ENCODE data around the gene DNAJA2.
A peak's percentile ranks its signal among the peaks of the same experiment; 100 is the strongest.

DNAJA2 gene

GRCh38 chr16:46907061-46907774 lies 66.3 kb downstream of the DNAJA2 start:
- peaks cover 34 to 63% of the 10 kb centered on the region in 2 experiments for H3K36me3 ChIP-seq (ENCODE audit: control insufficient read depth in 1 of 2, insufficient read depth in 2 of 2, low read depth in 1 of 2, low read length in 2 of 2)
- H2BK12ac ChIP-seq (ENCODE audit: low read length in 2 of 2), result no peak overlapping the region
- no peaks in the 10 kb centered on the region for H3K27me3 ChIP-seq (ENCODE audit: control insufficient read depth in 1 of 2, insufficient read depth in 1 of 2, low read length in 2 of 2)
- H3K4me1 ChIP-seq (ENCODE audit: control insufficient read depth, insufficient read depth, low read depth, low read length), result no peaks in the 10 kb centered on the region
- peak overlapping the region; percentile 4 for H4K91ac ChIP-seq (ENCODE audit: low read length)
- H3K4me2 ChIP-seq (ENCODE audit: low read length, poor library complexity, severe bottlenecking), result no peak overlapping the region
- H3K23ac ChIP-seq (ENCODE audit: low read length in 2 of 2), result no peak overlapping the region
- 90% methylated on average over 12 of the region's 12 CpGs for WGBS
- no peak overlapping the region for H3K9ac ChIP-seq (ENCODE audit: low read length)
- no peaks in the 10 kb centered on the region for H3K9me3 ChIP-seq (ENCODE audit: control insufficient read depth, low read length)
- H3K18ac ChIP-seq (ENCODE audit: low read depth in 1 of 2, low read length in 2 of 2), result no peak overlapping the region
- no peak overlapping the region for H2AK5ac ChIP-seq (ENCODE audit: low read length, severe bottlenecking)
- no peak overlapping the region for H2BK15ac ChIP-seq (ENCODE audit: low read depth, poor library complexity, severe bottlenecking)
- H2AFZ ChIP-seq (ENCODE audit: low read depth, low read length), result no peak overlapping the region
- no peak overlapping the region for H2BK120ac ChIP-seq (ENCODE audit: low read depth, low read length)
- no peak for DNase-seq
- H3K79me1 ChIP-seq (replicated peaks; ENCODE audit: low read length, poor library complexity, severe bottlenecking), result peaks cover 9% of the 10 kb centered on the region
- no peak overlapping the region for H3K14ac ChIP-seq (ENCODE audit: low read length in 2 of 2)
- no peak overlapping the region for H3K4ac ChIP-seq (ENCODE audit: low read depth in 1 of 2, low read length in 2 of 2)
- no peak overlapping the region for H3K27ac ChIP-seq (ENCODE audit: low read length, poor library complexity, severe bottlenecking)
- H2BK5ac ChIP-seq (ENCODE audit: low read depth, low read length, poor library complexity, severe bottlenecking), result no peak overlapping the region
- H3K4me3 ChIP-seq (ENCODE audit: insufficient read depth in 1 of 2, low read depth in 1 of 2, low read length in 2 of 2), result no peak overlapping the region
- peak overlapping the region; percentile 38 for H4K8ac ChIP-seq (ENCODE audit: low read length)

DNA sequence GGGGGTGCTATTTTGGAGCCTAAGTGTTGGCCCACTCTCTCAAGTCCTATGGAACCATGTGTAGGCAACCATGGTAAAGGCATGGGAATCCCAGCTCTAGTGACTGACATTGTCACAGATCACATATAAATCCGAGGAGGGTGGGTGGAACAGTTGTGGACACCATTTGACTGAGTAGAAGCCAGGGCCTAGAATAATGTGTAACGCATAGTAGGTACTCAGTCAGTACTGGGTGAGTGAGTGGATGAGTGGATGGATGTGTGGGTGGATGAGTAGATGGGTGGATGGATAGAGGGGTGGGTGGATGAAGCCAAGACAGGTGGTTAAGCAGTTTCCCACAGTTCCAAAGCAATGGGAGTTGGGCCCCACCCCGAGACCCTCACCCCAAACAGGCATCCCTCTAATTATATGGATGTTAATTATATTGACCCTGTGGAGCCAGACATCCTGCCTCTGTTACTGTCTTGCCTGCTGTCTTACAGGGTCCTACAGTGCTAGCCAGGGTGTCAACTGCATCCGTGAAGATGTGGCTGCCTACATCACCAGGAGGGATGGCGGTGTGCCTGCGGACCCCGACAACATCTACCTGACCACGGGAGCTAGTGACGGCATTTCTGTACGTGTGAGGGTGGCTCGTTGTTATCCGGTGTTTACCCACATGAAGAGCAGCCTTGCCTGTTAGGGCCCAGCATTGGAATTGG lies 67.0 kb downstream of the DNAJA2 start:
- H4K8ac ChIP-seq (ENCODE audit: low read length), result no peak overlapping the region
- H3K9me3 ChIP-seq (ENCODE audit: control insufficient read depth, low read length), result no peaks in the 10 kb centered on the region
- H2AFZ ChIP-seq (ENCODE audit: low read depth, low read length), result no peak overlapping the region
- no peak overlapping the region for H3K4ac ChIP-seq (ENCODE audit: low read depth in 1 of 2, low read length in 2 of 2)
- no peak overlapping the region for H3K23ac ChIP-seq (ENCODE audit: low read length in 2 of 2)
- no peak overlapping the region for H3K9ac ChIP-seq (ENCODE audit: low read length)
- H3K27ac ChIP-seq (ENCODE audit: low read length, poor library complexity, severe bottlenecking), result no peak overlapping the region
- no peak overlapping the region for H2BK5ac ChIP-seq (ENCODE audit: low read depth, low read length, poor library complexity, severe bottlenecking)
- WGBS, result 96% methylated on average over 11 of the region's 12 CpGs
- peaks cover 9% of the 10 kb centered on the region for H3K79me1 ChIP-seq (replicated peaks; ENCODE audit: low read length, poor library complexity, severe bottlenecking)
- H3K4me1 ChIP-seq (ENCODE audit: control insufficient read depth, insufficient read depth, low read depth, low read length), result no peaks in the 10 kb centered on the region
- no peak overlapping the region for H3K18ac ChIP-seq (ENCODE audit: low read depth in 1 of 2, low read length in 2 of 2)
- no peak for DNase-seq
- no peak overlapping the region for H3K14ac ChIP-seq (ENCODE audit: low read length in 2 of 2)
- H4K91ac ChIP-seq (ENCODE audit: low read length), result peak overlapping the region; percentile 4
- H3K27me3 ChIP-seq (ENCODE audit: control insufficient read depth in 1 of 2, insufficient read depth in 1 of 2, low read length in 2 of 2), result no peaks in the 10 kb centered on the region
- no peak overlapping the region for H3K4me3 ChIP-seq (ENCODE audit: insufficient read depth in 1 of 2, low read depth in 1 of 2, low read length in 2 of 2)
- H2BK12ac ChIP-seq (ENCODE audit: low read length in 2 of 2), result no peak overlapping the region
- H2AK5ac ChIP-seq (ENCODE audit: low read length, severe bottlenecking), result no peak overlapping the region
- H3K4me2 ChIP-seq (ENCODE audit: low read length, poor library complexity, severe bottlenecking), result no peak overlapping the region
- H3K36me3 ChIP-seq (ENCODE audit: control insufficient read depth in 1 of 2, insufficient read depth in 2 of 2, low read depth in 1 of 2, low read length in 2 of 2), result peaks cover 33 to 64% of the 10 kb centered on the region in 2 experiments
- H2BK120ac ChIP-seq (ENCODE audit: low read depth, low read length), result no peak overlapping the region
- no peak overlapping the region for H2BK15ac ChIP-seq (ENCODE audit: low read depth, poor library complexity, severe bottlenecking)
